HG03097 (cell line): Measurements from ENCODE around the gene SERPINA1.

Experiments used
- ATAC-seq: cut with Tn5 transposase; IDR thresholded peaks from one replicate; pipeline ENCODE4 v1.9.1; 2021; ENCODE audit not compliant: unreplicated experiment, low FRiP score

SERPINA1 gene

GRCh38 chr14:94398182-94398479 lies 9.7 kb upstream of the SERPINA1 start:
- ATAC-seq, result no peak

GRCh38 chr14:94397289-94398181 lies 9.1 kb upstream of the SERPINA1 start:
- no peak for ATAC-seq

- ATAC-seq, result no peak
Observed at GRCh38 chr14:94396628-94397225, 8.3 kb upstream of the SERPINA1 start.

DNA sequence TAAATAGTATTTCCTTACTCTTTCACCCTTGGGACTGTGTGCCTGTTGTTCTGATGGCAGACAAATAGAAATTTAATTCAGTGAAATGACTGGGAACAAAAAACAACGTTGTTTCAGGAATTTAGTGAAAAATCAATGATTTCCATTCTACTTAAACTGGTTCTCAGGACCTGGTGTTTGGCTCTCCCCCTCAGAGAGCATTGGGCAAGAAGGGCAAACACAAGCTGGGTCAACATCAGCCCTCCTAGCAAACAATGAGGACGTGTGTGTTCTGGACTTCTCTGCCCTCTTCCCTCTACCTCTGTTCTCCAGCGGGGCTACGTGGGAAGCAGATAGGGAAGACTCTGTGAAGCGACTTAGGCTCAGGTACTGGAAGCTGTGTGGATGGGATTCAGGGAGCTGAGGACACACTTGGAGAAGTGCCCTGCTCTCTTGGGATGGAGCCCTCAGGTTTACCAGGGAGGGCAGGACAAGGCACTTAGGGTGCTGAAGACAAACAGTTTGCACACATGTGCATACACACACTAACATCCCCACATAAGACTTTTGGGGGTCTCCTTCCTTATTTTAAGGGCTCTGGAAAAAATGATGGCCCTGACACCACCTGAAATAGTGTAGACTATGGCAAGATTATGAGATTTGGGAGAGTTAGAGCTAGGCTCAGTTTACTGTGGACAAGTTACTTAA lies 7.6 kb upstream of the SERPINA1 start:
- ATAC-seq, result no peak

DNA sequence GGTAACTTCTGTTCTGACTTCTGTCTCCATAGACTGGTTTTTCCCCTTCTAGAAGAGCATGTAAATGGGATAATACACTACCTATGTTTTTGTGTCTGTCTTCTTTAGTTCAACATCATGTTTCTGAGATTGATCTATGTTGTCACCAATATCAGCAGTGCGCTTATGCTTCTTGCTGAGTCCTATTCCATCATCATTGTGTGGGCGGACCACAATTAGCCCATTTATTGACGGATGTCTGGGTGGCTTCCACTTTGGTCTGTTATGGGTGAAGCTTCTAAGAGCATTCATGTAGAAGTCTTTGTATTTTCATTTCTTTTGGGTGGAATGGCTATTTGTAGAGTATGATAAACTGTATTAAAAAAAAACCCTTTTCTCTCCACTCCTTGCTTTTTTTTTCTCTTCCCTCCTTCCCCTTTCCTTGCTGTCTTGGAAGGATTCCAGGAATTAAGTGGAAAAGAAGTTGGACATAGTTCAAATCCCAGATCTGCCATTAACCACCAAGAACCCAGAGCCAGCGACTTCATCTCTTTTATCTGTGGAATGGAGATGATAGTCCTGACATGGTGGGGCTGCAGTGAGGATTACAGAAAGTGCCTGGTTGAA lies 7.0 kb upstream of the SERPINA1 start:
- ATAC-seq, result no peak

- ATAC-seq, result no peak
Observed at GRCh38 chr14:94394581-94395207, 6.3 kb upstream of the SERPINA1 start.

- no peak for ATAC-seq
Observed at GRCh38 chr14:94394025-94394493, 5.7 kb upstream of the SERPINA1 start.

DNA sequence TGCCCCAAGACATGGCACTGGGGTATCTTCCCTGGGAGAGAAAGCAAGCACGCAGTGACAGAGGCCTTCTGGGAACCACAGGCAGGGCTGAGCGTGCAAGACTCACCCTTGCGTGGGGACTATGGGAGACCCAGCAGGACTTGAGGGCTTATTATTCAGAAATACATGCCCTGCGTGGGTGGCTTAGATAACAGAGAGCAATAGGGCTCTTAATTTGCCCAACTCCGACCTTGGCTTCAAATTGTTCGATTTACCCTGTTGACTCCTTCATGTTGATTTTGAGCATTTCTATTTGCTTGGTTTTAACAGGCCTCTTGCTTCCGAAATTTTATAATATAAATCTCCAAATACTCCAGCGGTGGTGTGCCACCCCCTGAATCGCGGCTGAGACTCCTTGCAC lies 5.1 kb upstream of the SERPINA1 start:
- ATAC-seq, result no peak

GRCh38 chr14:94392510-94392935 lies 4.1 kb upstream of the SERPINA1 start:
- no peak for ATAC-seq

GRCh38 chr14:94391281-94391975 lies 3.0 kb upstream of the SERPINA1 start:
- ATAC-seq, result no peak

DNA sequence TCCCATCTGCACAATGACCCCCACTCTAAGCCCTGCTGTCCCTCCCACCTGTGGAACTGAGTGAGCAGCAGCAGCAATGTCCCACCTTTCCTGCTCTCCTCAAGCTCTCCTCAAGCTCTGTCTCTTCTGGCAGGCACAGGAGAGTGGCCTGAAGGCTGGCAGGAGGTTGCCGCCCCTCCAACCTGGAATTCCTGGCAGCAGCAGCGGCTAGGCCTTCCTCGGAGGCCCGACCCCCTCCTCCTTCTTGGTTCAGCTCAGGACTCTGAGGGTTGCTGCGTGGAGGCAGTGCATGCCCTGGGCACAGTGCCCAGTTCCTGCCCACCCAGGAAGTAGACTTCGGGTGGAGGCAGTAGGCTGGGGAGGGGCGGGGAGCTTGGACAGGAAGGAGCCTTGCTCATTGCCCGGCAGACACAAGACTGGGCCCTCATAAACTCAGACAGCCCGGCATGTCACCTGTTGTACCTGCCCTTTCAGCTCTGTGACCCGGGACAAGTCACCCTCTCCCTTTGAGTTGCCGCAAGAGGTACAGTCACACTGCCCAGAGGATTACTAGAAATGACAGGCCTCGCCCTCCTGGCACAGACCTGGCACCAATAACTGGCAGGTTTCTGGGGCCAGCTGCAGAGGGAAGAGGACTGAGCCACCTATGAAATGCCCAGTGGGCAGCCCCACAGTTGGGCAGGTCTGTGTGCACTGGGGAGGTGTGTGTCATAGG lies 2.1 kb upstream of the SERPINA1 start:
- no peak for ATAC-seq

DNA sequence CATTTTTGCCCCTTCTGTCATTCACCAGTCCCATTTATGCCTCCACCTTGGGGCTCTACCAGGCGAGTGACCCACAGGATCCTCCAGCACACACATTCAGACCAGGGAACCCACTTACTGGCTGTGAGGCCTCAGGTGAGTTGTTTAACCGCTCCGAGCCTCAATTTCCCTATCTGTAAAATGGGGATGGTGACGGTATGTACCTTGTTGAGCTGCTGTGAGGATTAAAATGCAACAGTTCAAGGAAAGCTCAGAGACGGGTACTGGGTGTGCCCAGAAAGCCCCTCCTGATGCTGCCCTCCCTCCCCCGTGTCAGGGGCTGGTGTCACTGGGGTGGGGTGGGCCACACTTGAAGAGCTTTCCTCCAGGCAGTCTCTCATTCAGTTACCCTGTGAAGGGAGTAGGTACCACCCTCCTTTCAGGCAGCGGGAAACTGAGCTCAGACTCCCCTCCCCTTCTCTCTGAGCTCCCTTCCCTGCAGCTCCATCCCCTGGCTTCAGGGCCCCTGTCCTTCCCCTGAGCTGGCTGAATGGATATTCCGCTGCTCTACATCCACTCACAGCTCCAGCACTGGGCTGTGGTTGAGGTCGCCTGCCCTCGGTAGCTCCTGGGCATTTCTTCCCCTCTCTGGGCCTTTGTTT lies 1.4 kb upstream of the SERPINA1 start:
- no peak for ATAC-seq

GRCh38 chr14:94389104-94389469 lies 685 bp upstream of the SERPINA1 start:
- ATAC-seq, result no peak

DNA sequence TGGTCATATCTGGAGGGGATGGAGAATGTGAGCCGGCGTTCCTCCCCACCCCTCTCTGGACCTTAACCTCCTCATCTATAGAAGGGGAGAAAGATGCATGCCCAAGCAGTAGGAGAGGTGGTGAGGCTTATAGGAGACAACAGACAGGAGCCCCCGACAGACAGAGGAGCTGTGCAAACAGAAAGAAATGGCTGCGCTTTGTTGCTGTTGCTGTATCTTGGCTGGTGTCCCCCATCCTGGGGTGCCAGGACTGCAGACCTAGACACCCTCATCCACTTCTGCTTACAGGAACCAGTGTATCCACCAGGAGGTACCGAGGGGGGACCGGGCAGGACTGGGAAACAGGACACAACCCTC lies 397 bp downstream of the SERPINA1 start:
- ATAC-seq, result no peak

DNA sequence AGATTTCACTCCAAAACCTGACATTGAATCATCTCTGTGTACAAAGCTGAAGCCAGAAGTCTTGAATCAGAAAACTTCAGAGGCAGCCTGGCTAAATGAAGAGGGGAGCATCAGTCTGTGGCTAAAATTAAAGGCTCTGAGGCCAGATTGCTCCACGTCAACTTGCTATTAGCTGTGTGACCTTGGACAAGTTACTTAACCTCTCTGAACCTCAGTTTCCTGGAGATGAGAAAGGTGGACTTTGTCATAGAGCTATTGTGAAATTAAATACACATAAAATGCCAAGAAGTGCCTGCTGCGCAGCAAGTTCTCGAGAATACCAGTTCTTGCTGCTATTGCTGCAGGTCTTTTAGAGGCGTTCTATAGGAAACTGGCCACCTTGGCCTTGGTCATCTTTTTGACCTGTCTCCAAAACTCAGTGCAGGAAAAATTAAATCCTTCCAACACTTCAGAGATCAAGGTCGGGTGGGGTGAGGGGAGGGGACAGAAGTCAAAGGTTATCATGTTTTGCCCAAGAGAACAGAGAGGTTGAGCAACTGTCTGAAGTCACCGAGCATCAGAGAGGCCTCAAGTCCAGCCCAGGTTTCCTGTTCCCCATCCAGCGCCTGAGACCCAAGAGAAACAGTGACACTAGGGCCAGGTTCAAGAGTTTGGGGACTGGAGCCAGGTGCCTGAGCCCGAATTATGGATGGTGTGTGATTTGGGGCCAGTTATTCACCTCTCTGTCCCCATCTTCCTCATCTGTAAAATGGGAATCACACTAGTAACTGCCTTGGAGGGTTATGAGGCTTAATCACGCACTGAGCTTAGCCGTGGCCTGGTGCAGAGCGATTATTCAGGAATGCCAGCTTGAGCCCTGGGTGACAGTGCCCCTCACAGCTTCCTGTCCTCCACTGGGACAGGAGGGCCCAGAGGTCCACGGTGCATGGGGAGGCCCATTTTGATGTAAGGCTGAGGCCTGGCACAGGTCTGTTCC lies 1.1 kb downstream of the SERPINA1 start:
- no peak for ATAC-seq

- no peak for ATAC-seq
Observed at GRCh38 chr14:94386085-94387031, 2.0 kb downstream of the SERPINA1 start.

DNA sequence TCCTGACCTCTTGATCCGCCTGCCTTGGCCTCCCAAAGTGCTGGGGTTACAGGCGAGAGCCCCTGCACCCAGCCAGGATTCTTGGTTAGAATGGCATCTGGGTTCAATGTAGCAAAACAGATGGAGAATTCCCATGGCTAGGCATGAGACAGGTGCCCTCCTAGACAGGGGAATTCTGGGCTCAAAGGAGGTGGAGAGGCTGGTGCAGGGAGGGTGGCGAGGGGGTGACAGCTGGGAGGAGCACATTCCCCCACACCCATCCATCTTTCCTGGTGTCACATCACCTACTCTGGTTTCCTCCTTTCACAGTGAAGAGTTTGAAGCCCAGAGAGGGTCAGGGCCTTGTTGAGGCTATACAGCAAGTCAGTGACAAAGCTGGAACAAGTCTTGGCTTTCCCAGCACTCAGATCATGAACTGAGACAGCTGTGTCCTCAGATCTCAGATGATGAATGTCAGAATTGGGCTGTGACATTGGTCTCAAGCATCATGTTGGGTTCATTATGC lies 2.8 kb downstream of the SERPINA1 start:
- no peak for ATAC-seq
